H9 (cell line): Measurements from ENCODE around the gene SMARCA2. TPM values are rescaled to one million over a fixed set of nuclear protein-coding genes. Genes with fewer than 3 reads are reported as not detected.

Experiments
- DNase-seq: peaks from one replicate; pipeline ENCODE4 v3.0.0-alpha.2; 2017
- H2AFZ ChIP-seq: one replicate; pipeline ENCODE4 v1.6.1; 2013; ENCODE audit warnings: mild to moderate bottlenecking, low read length, control low read depth, moderate library complexity
- H2AK5ac ChIP-seq: 2 replicates; pipeline ENCODE4 v1.6.1; 2013; ENCODE audit warnings: low read length, control low read depth, mixed read lengths; ENCODE audit not compliant: insufficient read length
- H2BK120ac ChIP-seq: one replicate; pipeline ENCODE4 v1.6.1; 2013; ENCODE audit warnings: low read depth, mild to moderate bottlenecking, low read length, control low read depth, inconsistent platforms; ENCODE audit not compliant: poor library complexity, severe bottlenecking
- H2BK12ac ChIP-seq: 2 replicates; pipeline ENCODE4 v1.6.1; 2013; ENCODE audit warnings: low read length, control low read depth, mixed read lengths, low read depth; ENCODE audit not compliant: insufficient read length
- H2BK15ac ChIP-seq: 2 replicates; pipeline ENCODE4 v1.6.1; 2013; ENCODE audit warnings: low read depth, low read length, control low read depth
- H2BK20ac ChIP-seq: one replicate; pipeline ENCODE4 v1.6.1; 2013; ENCODE audit warnings: low read depth, mild to moderate bottlenecking, low read length, control low read depth, inconsistent platforms; ENCODE audit not compliant: poor library complexity, severe bottlenecking
- H2BK5ac ChIP-seq: 2 replicates; pipeline ENCODE4 v1.6.1; 2013; ENCODE audit warnings: low read length, control low read depth, mixed read lengths; ENCODE audit not compliant: insufficient read length
- H3K14ac ChIP-seq: 2 replicates; pipeline ENCODE4 v1.6.1; 2013; ENCODE audit warnings: low read length, control low read depth; ENCODE audit not compliant: insufficient read depth
- H3K18ac ChIP-seq: 2 replicates; pipeline ENCODE4 v1.6.1; 2013; ENCODE audit warnings: low read depth, mild to moderate bottlenecking, mixed read lengths, low read length, control low read depth; ENCODE audit not compliant: insufficient read length
- H3K23ac ChIP-seq: 2 replicates; pipeline ENCODE4 v1.6.1; 2013; ENCODE audit warnings: low read length, control low read depth, mixed read lengths, low read depth; ENCODE audit not compliant: insufficient read length
- H3K23me2 ChIP-seq: 2 replicates; pipeline ENCODE4 v1.6.1; 2013; ENCODE audit warnings: low read depth, mild to moderate bottlenecking, mixed read lengths, low read length, control low read depth; ENCODE audit not compliant: insufficient read length, poor library complexity, severe bottlenecking
- H3K27ac ChIP-seq: 2 replicates; pipeline ENCODE4 v1.5.1; 2013; ENCODE audit warnings: low read length, control low read depth, mixed read lengths, low read depth; ENCODE audit not compliant: insufficient read length
- H3K27me3 ChIP-seq: 2 replicates; pipeline ENCODE4 v1.6.1; 2013; ENCODE audit warnings: low read length, control low read depth, inconsistent platforms; ENCODE audit not compliant: insufficient read depth
- H3K4ac ChIP-seq: 2 replicates; pipeline ENCODE4 v1.6.1; 2013; ENCODE audit warnings: low read depth, mild to moderate bottlenecking, control low read depth, inconsistent platforms, low read length, moderate library complexity
- H3K4me1 ChIP-seq: 2 replicates; pipeline ENCODE4 v1.6.1; 2013; ENCODE audit warnings: low read length, control low read depth, inconsistent platforms; ENCODE audit not compliant: insufficient read depth
- H3K4me2 ChIP-seq: 2 replicates; pipeline ENCODE4 v1.6.1; 2013; ENCODE audit warnings: low read length, control low read depth, mixed read lengths; ENCODE audit not compliant: insufficient read length, insufficient read depth
- H3K56ac ChIP-seq: 2 replicates; pipeline ENCODE4 v1.6.1; 2013; ENCODE audit warnings: low read depth, mild to moderate bottlenecking, mixed read lengths, low read length, control low read depth; ENCODE audit not compliant: insufficient read length
- H3K79me1 ChIP-seq: 2 replicates; pipeline ENCODE4 v1.6.1; 2013; ENCODE audit warnings: low read depth, mild to moderate bottlenecking, moderate library complexity, low read length, control low read depth, inconsistent platforms; ENCODE audit not compliant: insufficient read depth, poor library complexity, severe bottlenecking
- H3K79me2 ChIP-seq: 2 replicates; pipeline ENCODE4 v1.6.1; 2013; ENCODE audit warnings: low read length, control low read depth, inconsistent platforms; ENCODE audit not compliant: insufficient read depth
- H3K9ac ChIP-seq: 2 replicates; pipeline ENCODE4 v1.6.1; 2013; ENCODE audit warnings: low read length, control low read depth, mixed read lengths; ENCODE audit not compliant: insufficient read length; ENCODE audit errors: extremely low read depth
- H3K9me3 ChIP-seq: one replicate; pipeline ENCODE4 v1.6.1; 2013; ENCODE audit warnings: low read depth, low read length, inconsistent platforms; ENCODE audit not compliant: control insufficient read depth
- H3T11ph ChIP-seq: one replicate; pipeline ENCODE4 v1.6.1; 2013; ENCODE audit warnings: mild to moderate bottlenecking, low read length, control low read depth, inconsistent platforms
- H4K20me1 ChIP-seq: one replicate; pipeline ENCODE4 v1.6.1; 2013; ENCODE audit not compliant: control insufficient read depth, insufficient read length, insufficient read depth
- H4K5ac ChIP-seq: 2 replicates; pipeline ENCODE4 v1.6.1; 2013; ENCODE audit warnings: low read depth, mild to moderate bottlenecking, mixed read lengths, low read length, control low read depth; ENCODE audit not compliant: insufficient read length
- H4K8ac ChIP-seq: replicated peaks from 2 replicates; pipeline ENCODE4 v1.6.1; 2013; ENCODE audit warnings: low read length, control low read depth, mixed read lengths, low read depth; ENCODE audit not compliant: insufficient read length
- H4K91ac ChIP-seq: 2 replicates; pipeline ENCODE4 v1.6.1; 2013; ENCODE audit warnings: low read depth, mild to moderate bottlenecking, moderate library complexity, mixed read lengths, low read length, control low read depth; ENCODE audit not compliant: insufficient read length
- H3K27ac Mint-ChIP-seq, 3 experiments: 2 replicates in 2 of 3; 3 replicates in 1 of 3; pipeline ENCODE4 v1.8.0; 2020 to 2021; ENCODE audit warnings: mixed read lengths in 3 of 3, mild to moderate bottlenecking in 1 of 3, moderate library complexity in 1 of 3
- H3K27me3 Mint-ChIP-seq: 2 replicates; pipeline ENCODE4 v1.8.0; 2021; ENCODE audit warnings: low read depth, mild to moderate bottlenecking, moderate library complexity, mixed read lengths
- H3K36me3 Mint-ChIP-seq, 3 experiments: 2 replicates in 2 of 3; 3 replicates in 1 of 3; pipeline ENCODE4 v1.8.0; 2020 to 2021; ENCODE audit warnings: low read depth in 3 of 3, mixed read lengths in 3 of 3; ENCODE audit not compliant: insufficient read depth in 1 of 3
- H3K4me1 Mint-ChIP-seq, 2 experiments: 2 replicates each; pipeline ENCODE4 v1.8.0; 2020; ENCODE audit warnings: mixed read lengths in 2 of 2
- H3K4me3 Mint-ChIP-seq, 2 experiments: 2 replicates in 1 of 2; 3 replicates in 1 of 2; pipeline ENCODE4 v1.8.0; 2020 to 2021; ENCODE audit warnings: mild to moderate bottlenecking in 2 of 2, mixed read lengths in 2 of 2, moderate library complexity in 1 of 2
- H3K9me3 Mint-ChIP-seq, 2 experiments: 2 replicates in 1 of 2; 3 replicates in 1 of 2; pipeline ENCODE4 v1.8.0; 2020; ENCODE audit warnings: mild to moderate bottlenecking in 2 of 2, mixed read lengths in 2 of 2, moderate library complexity in 1 of 2
- WGBS: extraction: QIAGEN DNeasy Blood & Tissue Kit; methylation state at CpG from one replicate; pipeline ENCODE4 v1.1.7; 2013; ENCODE audit warnings: missing lambda C conversion rate, low lambda C conversion rate, mixed read lengths; ENCODE audit not compliant: insufficient read length; ENCODE audit errors: extremely low coverage; 5-methylcytosine and 5-hydroxymethylcytosine counted together
- total RNA-seq: library from RNA; stranded (reverse); gene quantifications from 2 replicates; pipeline ENCODE4 v1.2.1, GENCODE V29; 2021
- TF ChIP-seq, protein P1 (sequence below): fragments of 200-600 bp; sonication (generic); conservative IDR thresholded peaks from 3 replicates; pipeline ENCODE4 v1.8.0; 2021; ENCODE audit warnings: antibody characterized with exemption, mild to moderate bottlenecking

Gene SMARCA2
- total RNA-seq, 1 experiment from 2014 or later: 15.3 TPM

DNA sequence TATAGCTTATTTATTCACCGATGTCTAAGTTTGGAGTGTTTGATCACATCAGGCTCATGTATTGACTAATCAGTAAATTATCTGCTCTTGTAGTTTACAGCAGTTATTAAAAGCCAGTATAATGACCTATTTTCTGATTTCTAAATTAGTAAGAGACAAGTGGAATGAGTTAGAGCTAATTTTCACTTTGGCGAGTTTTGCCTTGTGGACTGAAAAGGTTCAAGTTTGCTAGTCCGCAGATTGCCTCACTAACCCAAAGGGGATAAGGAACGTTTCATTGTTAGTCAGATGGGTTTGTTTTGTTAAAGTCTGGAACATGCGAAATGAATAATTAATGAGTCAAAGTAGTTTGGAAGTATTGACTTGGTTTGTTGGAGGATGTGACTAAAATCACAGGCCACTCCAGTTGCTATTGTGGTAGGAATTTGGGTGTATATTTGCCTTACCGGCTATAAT lies 40.1 kb downstream of the SMARCA2 start:
- no CpG with 5 or more reads among the region's 6 CpGs for WGBS
- Histone ChIP-seq H3K23ac (peak overlapping the region; percentile 31), H3K9ac (no peak overlapping the region)

More for the DNA sequence above, 40.1 kb downstream of the SMARCA2 start:
- Histone ChIP-seq H3K4me1 (peaks cover 4% of the 10 kb centered on the region; the same call in 1 of the 2 replicates), H4K5ac (no peak overlapping the region), H2BK15ac (no peak overlapping the region), H3K79me1 (no peaks in the 10 kb centered on the region), H2AFZ (no peak overlapping the region), H3K23me2 (no peaks in the 10 kb centered on the region), H3K9me3 (no peaks in the 10 kb centered on the region), H2BK5ac (no peak overlapping the region), H2BK12ac (no peak overlapping the region), H3K4me2 (no peak overlapping the region), H4K8ac (no peak overlapping the region), H3K56ac (no peak overlapping the region), H2BK120ac (no peak overlapping the region), H3K18ac (no peak overlapping the region), H2AK5ac (no peak overlapping the region), H4K20me1 (no peaks in the 10 kb centered on the region), H3K4ac (no peak overlapping the region), H4K91ac (no peak overlapping the region), H3T11ph (no peak overlapping the region), H3K14ac (no peak overlapping the region), H2BK20ac (no peak overlapping the region), H3K79me2 (no peaks in the 10 kb centered on the region), H3K27ac (no peak overlapping the region), H3K27me3 (no peaks in the 10 kb centered on the region)
- peaks cover 8 to 10% of the 10 kb centered on the region in 2 experiments for H3K4me1 Mint-ChIP-seq
- TF ChIP-seq, protein P1, sequence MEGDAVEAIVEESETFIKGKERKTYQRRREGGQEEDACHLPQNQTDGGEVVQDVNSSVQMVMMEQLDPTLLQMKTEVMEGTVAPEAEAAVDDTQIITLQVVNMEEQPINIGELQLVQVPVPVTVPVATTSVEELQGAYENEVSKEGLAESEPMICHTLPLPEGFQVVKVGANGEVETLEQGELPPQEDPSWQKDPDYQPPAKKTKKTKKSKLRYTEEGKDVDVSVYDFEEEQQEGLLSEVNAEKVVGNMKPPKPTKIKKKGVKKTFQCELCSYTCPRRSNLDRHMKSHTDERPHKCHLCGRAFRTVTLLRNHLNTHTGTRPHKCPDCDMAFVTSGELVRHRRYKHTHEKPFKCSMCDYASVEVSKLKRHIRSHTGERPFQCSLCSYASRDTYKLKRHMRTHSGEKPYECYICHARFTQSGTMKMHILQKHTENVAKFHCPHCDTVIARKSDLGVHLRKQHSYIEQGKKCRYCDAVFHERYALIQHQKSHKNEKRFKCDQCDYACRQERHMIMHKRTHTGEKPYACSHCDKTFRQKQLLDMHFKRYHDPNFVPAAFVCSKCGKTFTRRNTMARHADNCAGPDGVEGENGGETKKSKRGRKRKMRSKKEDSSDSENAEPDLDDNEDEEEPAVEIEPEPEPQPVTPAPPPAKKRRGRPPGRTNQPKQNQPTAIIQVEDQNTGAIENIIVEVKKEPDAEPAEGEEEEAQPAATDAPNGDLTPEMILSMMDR: no peak
- H3K27me3 Mint-ChIP-seq: peaks cover 10% of the 10 kb centered on the region
- no peak overlapping the region for H3K4me3 Mint-ChIP-seq
- no peak for DNase-seq
- H3K27ac Mint-ChIP-seq: no peak overlapping the region; a peak in 1 of 7 replicates
- peaks cover 0 to 2% (median 0%) of the 10 kb centered on the region in 3 experiments; a peak in 1 of 7 replicates for H3K36me3 Mint-ChIP-seq
- no peaks in the 10 kb centered on the region for H3K9me3 Mint-ChIP-seq
